GM18502 (cell line): Measurements from ENCODE around the gene TENM4.
"Not testable (repeated sequence)": the region's sequence is repeated elsewhere in the genome, so short reads cannot be mapped to it uniquely, and the experiment has no call there.

Experiments
- ATAC-seq: cut with Tn5 transposase; IDR thresholded peaks from one replicate; pipeline ENCODE4 v1.9.1; 2021; ENCODE audit warnings: mild to moderate bottlenecking; ENCODE audit not compliant: unreplicated experiment, poor library complexity

The TENM4 gene

DNA sequence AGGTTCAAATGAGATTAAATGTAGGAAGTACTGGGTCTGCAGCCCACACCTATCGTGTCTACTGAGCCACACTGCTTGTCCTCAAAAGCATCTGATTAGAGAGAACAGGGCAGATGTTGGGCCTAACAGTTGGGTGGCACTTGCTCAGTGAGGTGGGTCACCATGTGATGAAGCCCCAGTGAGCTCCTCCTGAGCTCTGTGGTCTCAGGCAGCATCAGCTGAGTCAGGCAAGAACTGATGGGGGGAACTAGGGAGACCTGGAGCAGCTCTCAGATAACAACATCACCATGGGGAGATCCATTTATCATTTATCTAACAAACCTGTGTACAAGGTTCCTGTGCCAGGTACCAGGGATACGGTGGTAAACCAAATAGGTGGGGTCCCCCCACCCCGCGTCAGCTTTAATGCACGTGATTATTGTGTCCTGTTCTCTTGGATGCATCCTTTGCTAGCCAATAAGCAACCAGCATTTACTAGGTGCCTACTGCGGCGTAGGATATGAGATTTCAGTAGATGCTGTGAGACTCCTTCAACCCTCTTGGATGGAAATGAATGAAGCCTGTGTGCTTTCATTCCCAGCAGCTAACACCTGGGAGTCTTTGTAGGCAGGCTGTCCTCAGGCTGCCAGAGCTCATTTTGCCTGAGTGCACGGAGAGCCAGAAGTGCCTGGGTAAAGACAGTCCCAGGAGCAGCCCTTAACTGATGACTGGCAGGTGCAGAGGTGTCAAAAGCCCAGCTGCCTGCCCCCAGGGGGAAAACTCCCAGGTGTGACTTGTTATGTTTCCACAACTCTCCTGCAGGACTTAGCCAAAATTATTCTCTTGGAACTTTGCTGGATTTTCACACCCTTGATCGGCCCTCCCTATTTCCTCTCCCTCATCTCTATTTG is 792.6 kb downstream of the TENM4 start:
- ATAC-seq = no peak

GRCh38 chr11:78647266-78647915 is 793.4 kb downstream of the TENM4 start:
- no peak for ATAC-seq

GRCh38 chr11:78646564-78647185 is 794.2 kb downstream of the TENM4 start:
- no peak for ATAC-seq

DNA sequence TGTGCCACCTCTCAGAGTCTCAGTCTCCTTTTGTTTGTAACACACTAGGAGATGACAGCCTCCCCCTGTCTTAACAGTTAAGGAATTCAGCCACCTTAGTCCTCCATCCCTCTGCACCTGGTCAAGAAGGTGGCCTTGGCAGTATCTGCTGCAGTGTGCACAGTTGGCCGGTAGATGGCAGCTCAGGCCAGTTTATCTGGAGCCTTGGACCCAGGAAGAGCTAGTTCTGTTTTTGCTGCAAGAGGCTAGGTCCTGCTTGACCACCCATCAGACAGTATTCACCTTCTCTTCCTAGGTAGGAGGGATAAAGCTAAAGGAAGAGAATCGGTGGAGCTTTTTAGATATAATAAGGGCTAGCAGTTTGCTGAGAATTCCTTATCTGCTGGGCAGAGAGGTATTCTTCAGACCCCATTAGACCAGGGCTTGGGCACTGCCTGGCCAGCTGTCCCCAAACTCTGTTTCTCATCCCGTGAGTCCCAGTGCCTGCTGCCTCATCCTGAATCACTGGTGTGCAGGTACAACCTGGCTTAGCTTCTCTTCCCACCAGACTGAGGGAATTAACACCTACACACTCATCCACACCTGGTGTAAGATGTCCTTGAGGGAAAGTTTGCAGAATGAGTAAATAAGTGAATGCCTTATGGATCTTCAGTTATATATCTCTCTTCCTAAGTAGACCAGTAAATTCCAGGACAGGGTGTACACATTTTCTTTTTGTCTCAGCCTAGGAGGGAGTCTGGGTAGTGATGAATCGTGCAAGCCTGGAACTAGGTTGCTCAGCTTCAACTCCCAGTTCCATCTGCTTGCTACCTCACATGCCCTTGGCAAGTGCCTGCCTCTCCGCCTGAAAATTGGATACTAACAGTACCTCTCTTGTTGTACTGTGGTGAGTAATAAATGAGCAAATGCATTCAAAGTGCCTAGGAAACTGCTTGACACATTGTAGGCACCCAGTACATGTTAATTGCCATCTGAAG is 795.3 kb downstream of the TENM4 start:
- ATAC-seq = no peak

DNA sequence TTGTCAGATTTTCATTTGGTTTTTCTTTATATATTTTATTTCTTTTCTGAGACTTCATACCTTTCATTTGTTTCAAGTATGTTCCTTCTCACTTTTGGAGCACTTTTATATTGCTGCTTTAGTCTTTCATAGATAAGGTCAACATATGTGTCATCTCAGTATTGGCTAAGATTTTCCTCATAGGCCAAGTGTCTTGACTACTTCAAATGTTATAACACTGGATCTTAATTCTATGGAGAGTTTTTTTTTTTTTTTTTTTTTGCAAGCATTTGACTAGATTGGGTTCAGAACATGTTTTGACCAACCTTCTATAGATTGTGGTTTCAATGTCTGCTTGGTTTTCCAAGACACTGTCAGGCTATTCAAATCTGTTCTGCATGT is 797.2 kb downstream of the TENM4 start:
- ATAC-seq = no peak

DNA sequence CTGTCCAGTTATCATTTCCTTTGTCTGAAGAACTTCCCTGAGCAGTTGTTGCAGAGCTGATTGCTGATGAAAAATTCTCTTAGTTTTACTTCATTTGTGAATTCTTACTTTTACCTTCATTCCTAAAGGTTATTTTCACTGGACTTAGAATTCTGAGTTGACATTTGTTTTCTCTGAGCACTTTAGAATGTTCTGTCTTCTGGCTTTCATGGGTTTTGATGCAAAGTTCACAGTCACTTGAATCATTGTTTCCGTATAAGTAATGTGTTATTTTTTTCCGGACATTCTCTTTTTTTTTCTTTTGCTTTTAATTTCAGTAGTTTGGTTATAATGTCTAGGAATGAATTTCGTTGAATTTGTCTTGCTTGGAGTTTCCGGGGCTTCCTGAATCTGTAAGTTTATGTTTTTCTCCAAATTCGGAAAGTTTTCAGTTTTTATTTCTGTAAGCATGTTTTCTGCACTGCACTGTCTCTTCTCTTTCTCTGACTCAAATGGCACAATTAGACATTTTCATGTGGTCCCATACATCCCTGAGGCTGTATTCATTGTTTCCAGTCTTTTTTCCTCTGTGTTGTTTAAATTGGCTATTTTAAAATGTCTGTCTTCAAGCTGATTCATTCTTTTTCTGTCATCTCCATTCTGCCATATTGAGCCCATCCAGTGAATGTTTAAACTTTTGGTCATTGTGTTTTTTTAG is 797.7 kb downstream of the TENM4 start:
- no peak for ATAC-seq

DNA sequence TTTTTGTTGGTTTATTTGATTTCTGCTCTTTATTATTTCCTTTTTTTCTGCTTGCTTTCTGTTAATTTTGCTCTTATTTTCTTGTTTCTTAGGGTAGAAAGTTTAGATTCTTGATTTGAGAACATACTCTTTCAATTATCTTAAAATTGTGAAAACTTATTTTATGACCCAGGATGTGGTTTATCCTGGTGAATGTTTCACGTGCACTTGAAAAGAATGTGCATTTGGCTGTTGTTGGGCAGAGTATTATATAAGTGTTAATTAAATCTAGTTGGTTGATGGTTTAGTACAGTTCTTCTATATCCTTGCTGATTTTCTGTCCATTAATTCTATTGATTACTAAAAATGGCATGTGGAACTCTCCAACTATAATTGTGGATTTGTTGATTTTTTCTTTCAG is 799.3 kb downstream of the TENM4 start:
- ATAC-seq = no peak

GRCh38 chr11:78638704-78639380 is 802.0 kb downstream of the TENM4 start:
- no peak for ATAC-seq

DNA sequence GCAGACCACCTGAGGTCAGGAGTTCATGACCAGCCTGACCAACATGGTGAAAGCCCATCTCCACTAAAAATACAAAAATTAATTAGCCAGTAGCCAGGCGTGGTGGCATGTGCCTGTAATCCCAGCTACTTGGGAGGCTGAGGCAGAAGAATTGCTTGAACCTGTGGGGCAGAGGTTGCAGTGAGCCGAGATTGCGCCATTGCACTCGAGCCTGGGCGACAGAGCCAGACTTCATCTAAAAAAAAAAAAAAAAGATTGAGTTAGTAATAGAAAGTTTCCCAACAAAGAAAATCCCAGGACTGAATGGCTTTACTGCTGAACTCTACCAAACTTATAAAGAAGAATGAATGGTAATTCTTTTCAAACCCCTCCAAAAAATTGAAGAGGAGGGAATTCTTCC is 803.3 kb downstream of the TENM4 start:
- not testable (repeated sequence) for ATAC-seq

GRCh38 chr11:78635814-78636506 is 804.9 kb downstream of the TENM4 start:
- peak; percentile 60 for ATAC-seq

GRCh38 chr11:78633516-78634310 is 807.1 kb downstream of the TENM4 start:
- no peak for ATAC-seq

DNA sequence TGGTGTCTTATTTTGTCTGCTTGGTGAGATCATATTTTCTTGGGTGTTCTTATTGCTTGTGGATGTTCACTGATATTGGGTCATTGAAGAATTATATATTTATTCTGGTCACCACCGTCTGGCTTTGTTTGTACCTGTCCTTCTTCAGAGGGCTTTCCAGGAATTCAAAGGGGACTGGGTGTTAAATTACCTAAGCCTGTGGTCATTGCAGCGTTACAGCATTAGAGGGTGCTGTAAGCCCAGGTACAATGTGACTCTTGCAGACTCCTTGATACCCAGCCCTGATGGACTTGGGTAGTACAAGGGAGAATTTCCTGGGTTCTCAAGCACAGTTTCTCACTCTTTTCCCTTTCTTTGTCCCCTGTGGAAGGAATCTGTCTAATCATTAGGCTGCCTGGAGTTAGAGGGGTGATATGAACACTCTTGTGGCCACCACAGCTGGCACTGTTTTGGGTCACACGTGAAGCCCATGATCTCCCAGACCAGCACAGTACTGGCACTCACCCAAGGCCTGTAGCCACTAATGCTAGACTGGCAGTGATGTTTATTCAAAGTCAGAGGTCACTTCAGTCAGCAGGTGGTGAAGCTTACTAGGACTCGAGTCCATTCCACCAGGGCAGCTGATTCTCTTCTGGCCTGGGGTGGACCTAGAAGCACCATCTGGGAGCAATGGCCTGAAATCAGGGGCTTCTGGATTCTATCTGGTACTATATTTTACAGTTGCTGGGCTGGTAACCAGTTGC is 810.1 kb downstream of the TENM4 start:
- ATAC-seq = no peak

- ATAC-seq = no peak
These were observed 810.7 kb downstream of the TENM4 start for GRCh38 chr11:78630155-78630554.

DNA sequence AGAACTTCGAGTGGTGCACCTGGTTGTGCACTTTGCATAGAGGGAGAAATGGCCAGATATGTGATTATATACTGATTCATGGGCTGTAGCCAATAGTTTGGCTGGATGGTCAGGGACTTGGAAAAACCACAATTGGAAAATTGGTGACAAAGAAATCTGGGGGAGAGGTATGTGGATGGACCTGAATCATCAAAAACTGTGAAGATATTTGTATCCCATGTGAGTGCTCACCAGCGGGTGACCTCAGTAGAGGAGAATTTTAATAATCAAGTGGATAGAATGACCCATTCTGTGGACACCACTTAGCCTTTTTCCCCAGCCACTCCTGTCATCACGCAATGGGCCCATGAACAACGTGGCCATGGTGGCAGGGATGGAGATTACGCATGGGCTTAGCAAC is 818.2 kb downstream of the TENM4 start:
- ATAC-seq = no peak

- ATAC-seq = no peak
These were observed 820.7 kb downstream of the TENM4 start for GRCh38 chr11:78620159-78620558.

DNA sequence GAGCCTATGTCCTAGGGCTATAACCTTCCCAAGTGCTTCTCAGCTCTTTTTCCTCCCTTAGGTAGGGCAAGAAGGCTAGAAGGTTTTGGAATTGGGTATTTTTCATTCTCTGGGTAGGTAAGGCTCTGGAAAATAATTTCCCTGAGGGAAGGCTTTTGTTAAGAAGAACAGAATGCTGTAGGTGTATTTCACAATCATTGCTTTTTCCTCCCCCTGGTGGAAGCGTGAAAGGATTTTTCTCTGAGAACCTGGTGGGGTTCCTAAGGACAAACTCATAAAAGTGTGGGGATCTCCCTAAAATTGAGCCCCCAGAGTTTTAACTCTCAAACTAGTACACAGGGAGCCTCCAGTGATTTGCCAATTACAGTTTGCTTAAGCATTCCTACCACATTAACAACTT is 825.1 kb downstream of the TENM4 start:
- no peak for ATAC-seq

DNA sequence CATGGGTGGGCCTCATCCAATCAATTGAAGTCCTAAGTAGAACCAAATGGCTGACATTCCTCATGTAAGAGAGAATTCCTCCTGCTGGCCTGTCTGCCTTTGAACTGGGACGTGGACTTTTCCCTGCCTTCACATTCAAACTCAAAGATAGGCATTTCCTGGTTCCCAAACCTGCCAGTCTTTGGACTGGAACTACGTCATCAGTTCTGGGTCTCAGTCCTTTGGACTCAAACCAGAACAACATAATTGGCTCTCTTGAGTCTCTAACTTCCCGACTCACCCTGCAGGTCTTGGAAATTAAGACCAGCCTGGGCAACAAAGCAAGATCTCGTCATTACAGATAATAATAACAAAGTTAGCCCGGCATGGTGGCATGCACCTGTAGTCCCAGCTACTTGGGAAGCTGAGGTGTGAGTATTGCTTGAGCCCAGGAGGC is 827.4 kb downstream of the TENM4 start:
- no peak for ATAC-seq
